ENCODE data around the gene GCAT.

- TF ChIP-seq POLR2AphosphoS5 (IDR thresholded peaks at IDR 0.05) (no peak), EZH2 (IDR thresholded peaks at IDR 0.05; ENCODE audit: borderline replicate concordance, insufficient read depth, low read length, poor library complexity, severe bottlenecking) (no peak), EP300 (conservative IDR thresholded peaks at IDR 0.05; ENCODE audit: poor library complexity, severe bottlenecking) (no peak)
Measured at GRCh38 chr22:37776639-37777005, 31.1 kb upstream of the GCAT start.

Measured in neural cell (in vitro differentiated cells).